ENCODE results near the gene SMPDL3B.

Gene SMPDL3B

GRCh38 chr1:27934818-27935549 lies at the start of gene SMPDL3B:
SMPDL3B (plus strand) TSS chr1:27935000; CDS start chr1:27935184, 184 bp downstream.
- H3K27ac ChIP-seq = no peak within 1 kb of the TSS
- DNase-seq (ENCODE audit: low read depth, low spot score) = no peak

GRCh38 chr1:27885114-27885528 lies 49.7 kb upstream of the SMPDL3B start:
- H3K27ac ChIP-seq = no peak overlapping the region
- no peak for DNase-seq (ENCODE audit: low read depth, low spot score)

- DNase-seq (ENCODE audit: low read depth, low spot score) = no peak
- H3K27ac ChIP-seq = no peak overlapping the region
Observed at GRCh38 chr1:27885621-27886352, 49.0 kb upstream of the SMPDL3B start.

GRCh38 chr1:27886353-27886679 lies 48.5 kb upstream of the SMPDL3B start:
- no peak overlapping the region for H3K27ac ChIP-seq
- DNase-seq (ENCODE audit: low read depth, low spot score) = no peak

GRCh38 chr1:27886744-27887143 lies 48.1 kb upstream of the SMPDL3B start:
- no peak for DNase-seq (ENCODE audit: low read depth, low spot score)
- no peak overlapping the region for H3K27ac ChIP-seq

GRCh38 chr1:27887215-27888021 lies 47.4 kb upstream of the SMPDL3B start:
- no peak overlapping the region for H3K27ac ChIP-seq
- DNase-seq (ENCODE audit: low read depth, low spot score) = no peak

GRCh38 chr1:27889506-27889905 lies 45.3 kb upstream of the SMPDL3B start:
- no peak for DNase-seq (ENCODE audit: low read depth, low spot score)
- no peak overlapping the region for H3K27ac ChIP-seq

GRCh38 chr1:27891196-27891889 lies 43.5 kb upstream of the SMPDL3B start:
- no peak for DNase-seq (ENCODE audit: low read depth, low spot score)
- H3K27ac ChIP-seq = no peak overlapping the region

- no peak overlapping the region for H3K27ac ChIP-seq
- no peak for DNase-seq (ENCODE audit: low read depth, low spot score)
Observed at GRCh38 chr1:27894521-27894920, 40.3 kb upstream of the SMPDL3B start.

GRCh38 chr1:27906759-27907158 lies 28.0 kb upstream of the SMPDL3B start:
- no peak overlapping the region for H3K27ac ChIP-seq
- DNase-seq (ENCODE audit: low read depth, low spot score) = no peak

- DNase-seq (ENCODE audit: low read depth, low spot score) = no peak
- no peak overlapping the region for H3K27ac ChIP-seq
Observed at GRCh38 chr1:27912429-27912828, 22.4 kb upstream of the SMPDL3B start.

- DNase-seq (ENCODE audit: low read depth, low spot score) = no peak
- peak overlapping the region; percentile 28 for H3K27ac ChIP-seq
Observed at GRCh38 chr1:27915082-27915575, 19.7 kb upstream of the SMPDL3B start.

- H3K27ac ChIP-seq = no peak overlapping the region
- no peak for DNase-seq (ENCODE audit: low read depth, low spot score)
Observed at GRCh38 chr1:27922272-27922671, 12.5 kb upstream of the SMPDL3B start.

GRCh38 chr1:27928216-27928954 lies 6.4 kb upstream of the SMPDL3B start:
- H3K27ac ChIP-seq = no peak overlapping the region
- no peak for DNase-seq (ENCODE audit: low read depth, low spot score)

GRCh38 chr1:27931184-27931583 lies 3.6 kb upstream of the SMPDL3B start:
- H3K27ac ChIP-seq = no peak overlapping the region
- DNase-seq (ENCODE audit: low read depth, low spot score) = no peak

GRCh38 chr1:27931759-27932158 lies 3.0 kb upstream of the SMPDL3B start:
- no peak for DNase-seq (ENCODE audit: low read depth, low spot score)

GRCh38 chr1:27935721-27936120 lies 921 bp downstream of the SMPDL3B start:
- H3K27ac ChIP-seq = no peak overlapping the region
- no peak for DNase-seq (ENCODE audit: low read depth, low spot score)

More at GRCh38 chr1:27931759-27932158, 3.0 kb upstream of the SMPDL3B start:
- H3K27ac ChIP-seq = no peak overlapping the region

GRCh38 chr1:27936370-27936769 lies 1.6 kb downstream of the SMPDL3B start:
- H3K27ac ChIP-seq = no peak overlapping the region

GRCh38 chr1:27937524-27937836 lies 2.7 kb downstream of the SMPDL3B start:
- no peak overlapping the region for H3K27ac ChIP-seq
- DNase-seq (ENCODE audit: low read depth, low spot score) = no peak

More at GRCh38 chr1:27936370-27936769, 1.6 kb downstream of the SMPDL3B start:
- no peak for DNase-seq (ENCODE audit: low read depth, low spot score)

- no peak overlapping the region for H3K27ac ChIP-seq
- DNase-seq (ENCODE audit: low read depth, low spot score) = no peak
Observed at GRCh38 chr1:27938488-27938887, 3.7 kb downstream of the SMPDL3B start.

Measured in epithelial cell of prostate (primary cell).